Hepatocyte (in vitro differentiated cells): Measurements from ENCODE around the gene SRP14. TPM values are rescaled to one million over a fixed set of nuclear protein-coding genes. Genes with fewer than 3 reads are reported as not detected.

Experiments
- DNase-seq: peaks from one replicate; pipeline ENCODE4 v3.0.0-alpha.2; 2016; ENCODE audit warnings: low spot score
- H2AFZ ChIP-seq: fragments of 200-600 bp; sonication (generic); 2 replicates; pipeline ENCODE4 v1.6.0; 2016; ENCODE audit warnings: antibody characterized with exemption, mild to moderate bottlenecking
- H3K27ac ChIP-seq: fragments of 200-600 bp; sonication (generic); 2 replicates; pipeline ENCODE4 v1.5.1; 2016; ENCODE audit warnings: mild to moderate bottlenecking
- H3K27me3 ChIP-seq: fragments of 200-600 bp; sonication (generic); 2 replicates; pipeline ENCODE4 v1.6.1; 2016
- H3K36me3 ChIP-seq: fragments of 200-600 bp; sonication (generic); replicated peaks from 2 replicates; pipeline ENCODE4 v1.5.1; 2016; ENCODE audit warnings: low read depth; ENCODE audit not compliant: insufficient read depth
- H3K4me1 ChIP-seq: fragments of 200-600 bp; sonication (generic); 2 replicates; pipeline ENCODE4 v1.5.1; 2016; ENCODE audit warnings: mild to moderate bottlenecking, moderate library complexity; ENCODE audit not compliant: insufficient read depth
- H3K4me2 ChIP-seq: fragments of 200-600 bp; sonication (generic); 2 replicates; pipeline ENCODE4 v1.6.0; 2016
- H3K4me3 ChIP-seq: fragments of 200-600 bp; sonication (generic); 2 replicates; pipeline ENCODE4 v1.5.1; 2016; ENCODE audit warnings: mild to moderate bottlenecking
- H3K79me2 ChIP-seq: fragments of 200-600 bp; sonication (generic); 2 replicates; pipeline ENCODE4 v1.6.0; 2017; ENCODE audit warnings: mild to moderate bottlenecking
- H3K9me2 ChIP-seq: fragments of 200-600 bp; sonication (generic); replicated peaks from 2 replicates; pipeline ENCODE4 v1.6.0; 2017; ENCODE audit warnings: mild to moderate bottlenecking; ENCODE audit not compliant: insufficient read depth
- H3K9me3 ChIP-seq: fragments of 200-600 bp; sonication (generic); 2 replicates; pipeline ENCODE4 v1.5.1; 2016; ENCODE audit warnings: low read depth, mild to moderate bottlenecking
- H4K20me1 ChIP-seq: fragments of 200-600 bp; sonication (generic); 2 replicates; pipeline ENCODE4 v1.6.0; 2016; ENCODE audit warnings: mild to moderate bottlenecking; ENCODE audit not compliant: insufficient read depth, poor library complexity, severe bottlenecking
- EZH2 ChIP-seq: fragments of 200-600 bp; sonication (generic); IDR thresholded peaks from 2 replicates; pipeline ENCODE4 v1.6.1; 2016; ENCODE audit warnings: antibody characterized with exemption, mild to moderate bottlenecking, borderline replicate concordance
- EZH2phosphoT487 ChIP-seq: fragments of 200-600 bp; sonication (generic); IDR thresholded peaks from one replicate; pipeline ENCODE4 v1.6.1; 2018; ENCODE audit warnings: antibody characterized with exemption, mild to moderate bottlenecking, low read depth, moderate library complexity; ENCODE audit not compliant: unreplicated experiment, severe bottlenecking
- WGBS: methylation state at CpG from one replicate; pipeline ENCODE4 v1.1.6; 2016; ENCODE audit warnings: low lambda C conversion rate; ENCODE audit errors: missing lambda C conversion rate; 5-methylcytosine and 5-hydroxymethylcytosine counted together
- polyA plus RNA-seq: library from polyadenylated mRNA; unstranded; fragments of >200 nt; fragmentation: Nextera tagmentation; extraction: Ambion mirVana; gene quantifications from 2 replicates; pipeline ENCODE4 v1.2.1, GENCODE V29; 2016
- total RNA-seq: library from RNA; depleted of rRNA; stranded (reverse); fragments of >200 nt; gene quantifications from 2 replicates; pipeline ENCODE4 v1.2.3, GENCODE V29; 2014
- TF ChIP-seq, protein P1 (sequence below): fragments of 200-600 bp; sonication (generic); IDR thresholded peaks from 2 replicates; pipeline ENCODE4 v1.5.1; 2016; ENCODE audit warnings: antibody characterized with exemption, mild to moderate bottlenecking; ENCODE audit not compliant: poor library complexity

Gene SRP14
- total and polyA plus RNA-seq, 2 experiments from 2014 or later, result 219 to 827 TPM

DNA sequence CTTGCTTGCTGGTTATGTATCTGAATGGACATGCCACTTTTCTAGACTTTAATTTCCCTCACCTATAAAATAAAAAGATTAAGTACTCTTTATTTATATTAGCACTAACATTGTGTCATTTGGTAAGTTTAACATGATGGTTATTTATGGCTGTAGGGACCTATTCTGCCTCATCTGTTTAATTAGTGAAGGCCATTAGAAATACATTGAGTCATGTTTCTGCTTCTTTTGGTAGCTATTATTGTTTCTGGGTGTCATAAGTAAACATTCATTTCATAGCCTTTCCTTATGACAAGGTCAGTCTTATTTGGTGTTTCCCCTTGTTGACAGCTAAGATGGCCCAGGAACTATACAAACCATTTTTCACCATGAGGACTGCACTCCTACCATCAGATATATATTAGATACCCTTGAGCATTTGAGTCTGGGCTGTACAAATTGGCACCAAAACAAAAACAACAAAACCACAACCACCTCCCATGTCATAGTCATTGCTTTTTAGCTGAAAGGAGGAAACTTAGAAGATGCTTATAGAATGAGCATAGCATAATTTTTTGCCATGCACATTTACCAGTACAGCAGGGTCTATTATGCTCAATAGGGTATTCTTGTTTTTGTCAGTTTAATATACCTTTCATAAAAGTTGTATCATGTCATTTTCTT lies 39.3 kb downstream of the SRP14 start:
- DNase-seq, result no peak
- no peak for TF ChIP-seq EZH2
- TF ChIP-seq EZH2phosphoT487, result no peak
- TF ChIP-seq, protein P1, sequence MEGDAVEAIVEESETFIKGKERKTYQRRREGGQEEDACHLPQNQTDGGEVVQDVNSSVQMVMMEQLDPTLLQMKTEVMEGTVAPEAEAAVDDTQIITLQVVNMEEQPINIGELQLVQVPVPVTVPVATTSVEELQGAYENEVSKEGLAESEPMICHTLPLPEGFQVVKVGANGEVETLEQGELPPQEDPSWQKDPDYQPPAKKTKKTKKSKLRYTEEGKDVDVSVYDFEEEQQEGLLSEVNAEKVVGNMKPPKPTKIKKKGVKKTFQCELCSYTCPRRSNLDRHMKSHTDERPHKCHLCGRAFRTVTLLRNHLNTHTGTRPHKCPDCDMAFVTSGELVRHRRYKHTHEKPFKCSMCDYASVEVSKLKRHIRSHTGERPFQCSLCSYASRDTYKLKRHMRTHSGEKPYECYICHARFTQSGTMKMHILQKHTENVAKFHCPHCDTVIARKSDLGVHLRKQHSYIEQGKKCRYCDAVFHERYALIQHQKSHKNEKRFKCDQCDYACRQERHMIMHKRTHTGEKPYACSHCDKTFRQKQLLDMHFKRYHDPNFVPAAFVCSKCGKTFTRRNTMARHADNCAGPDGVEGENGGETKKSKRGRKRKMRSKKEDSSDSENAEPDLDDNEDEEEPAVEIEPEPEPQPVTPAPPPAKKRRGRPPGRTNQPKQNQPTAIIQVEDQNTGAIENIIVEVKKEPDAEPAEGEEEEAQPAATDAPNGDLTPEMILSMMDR, result no peak
- no peaks in the 10 kb centered on the region for H3K36me3 ChIP-seq
- H3K9me2 ChIP-seq, result no peaks in the 10 kb centered on the region
- H3K4me1 ChIP-seq, result peaks cover 8% of the 10 kb centered on the region
- no peaks in the 10 kb centered on the region for H3K27me3 ChIP-seq
- no peak overlapping the region for H3K27ac ChIP-seq
- no peak overlapping the region for H2AFZ ChIP-seq
- H3K79me2 ChIP-seq, result no peaks in the 10 kb centered on the region
- no peaks in the 10 kb centered on the region for H4K20me1 ChIP-seq
- no peak overlapping the region for H3K4me3 ChIP-seq
- H3K9me3 ChIP-seq, result no peaks in the 10 kb centered on the region
- H3K4me2 ChIP-seq, result no peak overlapping the region

DNA sequence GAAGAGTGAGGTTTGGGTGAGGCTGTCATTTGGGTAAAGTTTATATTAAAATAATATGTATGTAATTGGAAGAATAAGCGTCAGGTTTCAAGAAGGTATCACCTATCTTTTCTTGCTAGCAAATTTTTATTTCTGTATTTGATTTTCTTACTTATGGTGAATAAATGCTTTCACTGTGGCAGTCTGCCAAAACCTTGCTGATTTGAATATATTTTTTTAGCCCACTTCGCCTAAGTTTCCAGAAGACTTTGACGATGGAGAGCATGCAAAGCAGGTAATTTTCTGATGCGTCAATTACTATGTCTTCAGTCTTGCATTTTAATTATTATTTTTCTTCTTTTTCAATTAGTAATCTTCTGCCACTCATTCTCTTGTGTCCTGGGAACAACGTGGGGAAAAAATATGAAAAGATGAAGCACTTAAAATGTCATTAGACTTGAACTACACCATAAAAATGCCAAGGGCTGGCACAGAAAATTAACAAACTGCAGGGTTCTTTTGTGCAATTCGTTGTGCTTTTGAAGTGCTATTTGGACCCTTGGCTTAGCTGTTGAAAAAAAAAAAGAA lies 40.4 kb downstream of the SRP14 start:
- no peak overlapping the region for H3K27ac ChIP-seq
- TF ChIP-seq EZH2, result no peak
- TF ChIP-seq EZH2phosphoT487, result no peak
- TF ChIP-seq, protein P1, result no peak
- H3K4me3 ChIP-seq, result no peak overlapping the region
- no peaks in the 10 kb centered on the region for H3K9me2 ChIP-seq
- no peak overlapping the region for H3K4me2 ChIP-seq
- no peak overlapping the region for H2AFZ ChIP-seq
- H3K36me3 ChIP-seq, result no peaks in the 10 kb centered on the region
- no peak for DNase-seq
- no peaks in the 10 kb centered on the region for H4K20me1 ChIP-seq
- peaks cover 8% of the 10 kb centered on the region for H3K4me1 ChIP-seq
- no peaks in the 10 kb centered on the region for H3K79me2 ChIP-seq
- no peaks in the 10 kb centered on the region for H3K9me3 ChIP-seq
- H3K27me3 ChIP-seq, result no peaks in the 10 kb centered on the region
- WGBS, result 78% methylated on average over 6 of the region's 6 CpGs

DNA sequence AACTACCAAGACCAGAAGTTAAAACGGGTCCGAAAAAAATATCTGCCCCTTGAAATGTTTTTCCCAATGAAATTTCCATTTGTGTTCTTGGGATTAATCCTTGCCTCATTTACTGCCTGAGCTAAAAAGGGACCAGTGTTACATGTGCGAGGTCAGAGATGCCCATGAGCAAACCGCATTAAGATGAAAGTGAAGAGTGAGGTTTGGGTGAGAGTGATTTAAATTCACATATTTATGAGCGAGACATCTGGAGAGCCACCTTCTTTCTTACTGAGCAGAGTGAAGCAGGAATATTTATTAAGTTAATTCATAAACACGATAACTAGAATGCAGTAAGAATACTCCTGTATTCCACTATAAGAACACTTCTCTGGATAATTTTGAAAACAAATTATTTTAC lies 41.3 kb downstream of the SRP14 start:
- TF ChIP-seq, protein P1, result no peak
- no peak for TF ChIP-seq EZH2phosphoT487
- TF ChIP-seq EZH2, result no peak

More for the DNA sequence above, 41.3 kb downstream of the SRP14 start:
- Histone ChIP-seq H3K4me1 (peaks cover 2% of the 10 kb centered on the region), H4K20me1 (no peaks in the 10 kb centered on the region), H3K4me2 (no peak overlapping the region), H3K27me3 (no peaks in the 10 kb centered on the region), H3K9me3 (no peaks in the 10 kb centered on the region), H3K4me3 (no peak overlapping the region), H3K36me3 (no peaks in the 10 kb centered on the region), H3K9me2 (no peaks in the 10 kb centered on the region), H3K27ac (no peak overlapping the region), H2AFZ (no peak overlapping the region), H3K79me2 (no peaks in the 10 kb centered on the region)
- no peak for DNase-seq
- 91% methylated on average over 6 of the region's 6 CpGs for WGBS
